GM19463 (cell line): Measurements from ENCODE around the gene SOCS1.
A peak's percentile ranks its signal among the peaks of the same experiment; 100 is the strongest.
"Not testable (repeated sequence)": the region's sequence is repeated elsewhere in the genome, so short reads cannot be mapped to it uniquely, and the experiment has no call there.

Experiments
- ATAC-seq: cut with Tn5 transposase; IDR thresholded peaks from one replicate; pipeline ENCODE4 v1.9.1; 2021; ENCODE audit warnings: mild to moderate bottlenecking, moderate library complexity; ENCODE audit not compliant: unreplicated experiment

SOCS1 gene

DNA sequence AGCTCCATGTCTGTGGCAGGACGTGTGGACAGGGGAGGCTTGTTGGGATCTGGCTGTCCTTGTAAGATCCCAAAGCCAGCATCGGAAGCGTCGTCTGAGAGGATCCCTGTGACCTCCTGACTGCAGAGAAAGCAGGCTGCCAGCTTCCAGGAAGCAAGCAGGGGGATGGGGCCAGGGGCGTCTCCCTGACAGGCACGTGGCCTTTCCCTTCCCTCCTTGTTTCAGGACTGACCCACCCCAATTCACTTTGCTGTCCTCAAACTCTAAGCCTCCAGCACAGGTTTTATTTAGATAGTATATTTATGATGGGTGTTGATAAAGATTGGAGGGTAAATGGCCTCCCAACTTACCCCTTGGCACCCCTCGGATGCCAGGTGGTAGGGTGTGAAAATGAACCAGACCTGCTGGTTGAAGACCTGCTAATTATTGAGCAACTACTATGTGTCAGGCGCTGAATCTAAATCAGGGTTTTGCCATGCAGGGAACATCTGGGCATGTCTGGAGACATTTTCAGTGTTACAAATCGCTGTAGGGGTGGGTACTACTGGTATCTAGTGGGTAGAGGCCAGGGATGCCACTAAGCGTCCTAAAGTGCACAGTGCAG lies 24.5 kb downstream of the SOCS1 start:
- no peak for ATAC-seq

DNA sequence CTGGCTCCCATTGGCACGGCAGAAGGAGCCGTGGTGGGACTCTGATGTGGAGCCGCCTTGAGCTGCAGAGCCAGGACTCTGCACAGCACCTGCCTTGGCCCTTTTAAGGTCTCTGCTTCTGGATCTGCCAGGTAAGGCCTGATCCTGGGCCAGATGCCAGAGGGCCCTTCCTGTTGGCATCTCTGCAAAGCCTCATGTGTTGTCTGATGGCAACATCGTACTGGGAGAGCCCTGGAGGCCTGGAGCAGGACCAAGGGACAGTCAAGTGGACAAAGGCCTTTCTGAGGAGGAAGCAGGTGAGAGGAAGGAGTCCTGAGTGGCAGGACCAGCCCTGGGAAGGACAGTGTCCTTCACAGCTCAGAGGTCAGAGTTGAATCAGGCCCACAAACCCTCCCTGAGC lies 26.1 kb downstream of the SOCS1 start:
- ATAC-seq, result no peak

DNA sequence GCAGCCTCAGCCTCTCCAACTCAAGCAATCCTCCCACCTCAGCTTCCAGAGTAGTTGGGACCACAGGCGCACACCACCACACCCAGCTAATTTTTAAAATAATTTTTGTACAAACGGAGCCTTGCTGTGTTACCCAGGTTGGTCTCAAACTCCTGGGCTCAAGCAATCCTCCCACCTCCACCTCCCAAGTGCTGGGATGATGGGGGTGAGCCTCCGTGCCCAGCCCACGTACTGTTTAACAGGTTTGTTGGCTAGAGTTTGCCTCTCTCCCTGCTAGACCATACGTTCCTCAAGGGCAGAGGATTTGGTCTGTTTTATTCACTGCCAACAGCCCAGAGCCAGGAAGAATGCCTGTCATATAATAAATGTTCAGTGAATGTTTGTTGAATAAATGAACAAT lies 26.6 kb downstream of the SOCS1 start:
- no peak for ATAC-seq

DNA sequence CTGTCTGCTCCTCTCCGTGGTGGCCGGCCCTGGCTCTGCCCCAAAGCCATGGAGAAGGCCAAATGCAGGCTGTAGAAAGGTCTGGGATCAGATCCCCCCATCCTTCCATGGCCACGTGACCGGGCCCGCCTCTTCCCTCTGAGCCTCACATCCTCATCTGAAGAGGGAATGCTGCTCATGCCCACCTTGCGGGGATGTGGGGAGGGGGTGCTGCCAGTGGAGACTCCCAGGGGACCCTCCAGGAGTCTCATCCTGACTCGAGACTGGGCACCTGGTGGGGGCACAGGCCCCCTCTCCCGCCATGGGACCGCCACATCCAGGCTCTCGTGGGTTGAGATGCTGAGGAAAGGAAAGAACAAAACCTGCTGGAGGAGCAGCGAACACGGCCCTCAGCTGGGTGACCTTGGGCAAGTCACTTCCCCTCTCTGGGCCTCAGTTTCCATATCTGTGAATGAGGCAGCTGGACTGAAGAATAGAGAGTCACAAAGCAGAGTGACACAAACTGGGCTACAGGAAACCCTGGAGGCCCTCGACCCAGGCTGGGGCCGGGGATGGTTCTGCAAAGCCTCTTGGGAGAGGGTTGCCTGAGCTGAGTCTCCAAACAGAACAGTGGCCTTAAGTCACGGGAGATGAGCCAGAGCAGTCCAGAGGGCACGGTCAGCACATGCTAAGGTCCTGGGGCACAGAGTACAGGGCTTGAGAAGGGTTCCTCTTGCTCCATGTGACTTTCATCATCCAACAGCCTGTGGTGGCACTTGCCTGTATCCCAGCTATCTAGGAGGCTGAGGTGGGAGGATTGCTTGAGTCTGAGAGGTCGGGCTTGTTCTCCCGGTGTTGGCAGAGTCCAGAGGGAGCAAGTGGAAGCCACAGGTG lies 30.1 kb downstream of the SOCS1 start:
- ATAC-seq, result no peak

DNA sequence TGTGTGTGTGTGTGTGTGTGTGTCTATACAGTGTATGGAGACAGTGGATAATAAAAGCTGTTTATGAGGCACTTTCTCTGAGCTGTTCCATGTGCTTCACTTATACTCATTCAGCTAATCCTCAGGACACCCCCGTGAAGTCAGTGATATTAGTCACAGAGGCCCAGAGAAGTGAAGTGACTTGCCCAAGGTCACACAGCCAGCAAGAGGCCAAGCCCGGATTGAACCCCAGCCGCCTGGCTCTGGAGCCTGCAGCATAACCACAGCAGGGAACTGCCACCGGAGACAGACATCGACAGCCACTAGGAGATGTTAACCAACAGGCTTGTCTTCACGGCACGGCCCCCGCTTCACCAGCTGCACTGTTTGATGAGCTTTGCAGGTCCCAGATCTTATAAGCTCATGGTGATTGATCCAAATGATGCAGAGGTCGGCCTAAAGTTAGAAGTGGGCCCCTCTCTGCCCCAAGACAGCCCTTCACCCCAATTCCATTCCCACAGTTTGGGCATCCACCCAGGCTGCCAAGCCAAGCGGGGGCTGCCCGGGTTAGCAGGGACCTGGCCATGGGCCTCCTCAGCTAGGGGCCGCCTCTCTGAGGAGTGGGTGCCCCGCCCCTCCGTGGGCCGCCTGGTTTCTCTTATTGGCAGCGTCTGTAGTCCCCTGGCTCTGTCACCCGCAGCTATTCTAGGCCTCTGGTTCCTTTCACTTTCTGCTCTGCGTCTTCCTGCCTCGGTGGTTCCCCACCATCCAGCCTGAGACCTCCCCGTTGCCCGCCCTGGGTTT lies 30.9 kb downstream of the SOCS1 start:
- ATAC-seq, result peak; percentile 78

DNA sequence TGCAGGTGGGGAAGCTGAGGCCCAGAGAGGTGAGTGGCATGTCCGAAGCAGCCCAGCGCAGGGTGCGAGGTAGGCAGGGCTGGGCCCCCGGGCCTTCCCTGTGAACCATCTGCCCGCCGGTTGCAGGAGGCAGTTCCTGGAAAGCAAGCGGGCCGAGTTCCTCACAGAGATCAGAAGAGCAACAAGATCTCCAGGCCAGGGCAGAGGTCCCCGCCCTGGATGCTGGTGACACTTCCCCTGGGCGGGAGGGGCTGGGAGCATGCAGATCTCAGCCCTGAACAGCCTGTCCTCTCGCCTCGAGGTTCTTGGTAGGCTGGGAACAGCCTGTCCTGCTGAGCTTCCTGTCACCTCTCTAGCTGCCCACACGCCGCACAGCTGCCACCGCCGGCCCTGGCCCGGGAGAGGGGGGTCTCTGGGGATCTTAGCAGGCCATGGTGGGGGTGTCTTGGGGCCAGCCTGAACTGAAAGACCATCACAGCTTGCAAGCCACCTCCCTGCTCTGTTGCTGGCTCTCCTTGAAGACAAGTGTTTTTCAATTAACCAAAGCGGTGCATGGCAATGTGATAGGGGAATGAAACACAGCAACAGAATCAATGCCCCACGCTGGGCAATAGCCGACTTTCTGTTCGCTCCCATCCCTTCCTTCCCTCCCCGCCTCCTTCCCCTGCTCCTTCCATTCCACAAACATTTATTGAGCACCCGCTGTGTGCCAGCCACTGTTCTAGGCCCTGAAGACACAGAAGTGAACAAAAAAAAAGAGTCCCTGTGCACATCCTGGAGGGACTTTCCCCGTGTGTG lies 31.7 kb downstream of the SOCS1 start:
- ATAC-seq, result peak; percentile 48

DNA sequence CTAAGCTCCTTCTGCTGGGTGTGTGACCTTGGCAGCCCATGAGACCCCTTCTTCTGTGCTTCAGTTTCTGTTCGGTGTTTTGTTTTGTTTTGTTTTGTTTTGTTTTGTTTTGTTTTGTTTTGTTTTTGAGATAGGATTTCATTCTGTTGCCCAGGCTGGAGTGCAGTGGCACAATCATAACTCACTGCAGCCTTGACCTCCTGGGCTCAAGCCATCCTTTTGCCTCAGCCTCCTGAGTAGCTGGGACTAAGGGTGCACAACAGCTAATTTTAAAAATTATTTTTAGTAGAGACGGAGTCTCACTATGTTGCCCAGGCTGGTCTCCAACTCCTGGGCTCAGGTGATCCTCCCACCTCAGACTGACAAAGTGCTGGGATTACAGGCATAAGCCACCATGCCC lies 35.5 kb downstream of the SOCS1 start:
- not testable (repeated sequence) for ATAC-seq

DNA sequence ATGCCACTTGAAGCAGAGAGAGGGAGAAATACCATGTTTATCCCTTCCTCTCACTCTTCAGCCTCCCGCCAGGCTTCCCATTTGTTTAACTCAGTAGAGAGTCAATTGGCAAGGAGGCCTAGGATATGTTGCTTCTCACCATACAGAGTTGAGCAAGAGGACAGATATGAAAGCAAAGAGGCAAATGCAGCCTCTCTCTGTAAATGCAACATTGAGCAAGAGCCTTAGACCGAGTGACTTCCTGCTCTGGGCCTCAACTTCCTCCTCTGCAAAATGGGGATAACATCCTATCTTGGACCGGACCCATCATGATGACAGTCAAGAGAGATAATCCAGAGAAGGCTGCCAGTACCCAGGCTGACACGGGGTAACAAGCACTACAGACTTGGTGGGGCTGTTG lies 36.8 kb downstream of the SOCS1 start:
- no peak for ATAC-seq

DNA sequence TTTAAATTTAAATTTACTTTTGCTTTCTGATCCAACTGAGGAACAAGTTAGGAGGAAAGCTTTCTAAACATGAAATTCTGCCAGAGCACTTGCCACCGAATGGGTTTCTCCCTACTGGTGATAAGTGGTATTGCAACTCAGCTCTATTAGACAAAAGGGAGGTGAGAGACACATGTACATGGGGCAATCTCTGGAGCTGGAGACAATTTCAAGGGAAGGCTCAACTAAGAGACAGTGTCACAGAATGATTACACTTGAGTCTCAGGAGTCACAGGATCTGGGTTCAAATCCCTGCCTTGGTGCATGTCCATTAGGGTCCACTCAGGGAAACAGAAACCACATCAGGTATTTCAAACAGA lies 37.4 kb downstream of the SOCS1 start:
- no peak for ATAC-seq

DNA sequence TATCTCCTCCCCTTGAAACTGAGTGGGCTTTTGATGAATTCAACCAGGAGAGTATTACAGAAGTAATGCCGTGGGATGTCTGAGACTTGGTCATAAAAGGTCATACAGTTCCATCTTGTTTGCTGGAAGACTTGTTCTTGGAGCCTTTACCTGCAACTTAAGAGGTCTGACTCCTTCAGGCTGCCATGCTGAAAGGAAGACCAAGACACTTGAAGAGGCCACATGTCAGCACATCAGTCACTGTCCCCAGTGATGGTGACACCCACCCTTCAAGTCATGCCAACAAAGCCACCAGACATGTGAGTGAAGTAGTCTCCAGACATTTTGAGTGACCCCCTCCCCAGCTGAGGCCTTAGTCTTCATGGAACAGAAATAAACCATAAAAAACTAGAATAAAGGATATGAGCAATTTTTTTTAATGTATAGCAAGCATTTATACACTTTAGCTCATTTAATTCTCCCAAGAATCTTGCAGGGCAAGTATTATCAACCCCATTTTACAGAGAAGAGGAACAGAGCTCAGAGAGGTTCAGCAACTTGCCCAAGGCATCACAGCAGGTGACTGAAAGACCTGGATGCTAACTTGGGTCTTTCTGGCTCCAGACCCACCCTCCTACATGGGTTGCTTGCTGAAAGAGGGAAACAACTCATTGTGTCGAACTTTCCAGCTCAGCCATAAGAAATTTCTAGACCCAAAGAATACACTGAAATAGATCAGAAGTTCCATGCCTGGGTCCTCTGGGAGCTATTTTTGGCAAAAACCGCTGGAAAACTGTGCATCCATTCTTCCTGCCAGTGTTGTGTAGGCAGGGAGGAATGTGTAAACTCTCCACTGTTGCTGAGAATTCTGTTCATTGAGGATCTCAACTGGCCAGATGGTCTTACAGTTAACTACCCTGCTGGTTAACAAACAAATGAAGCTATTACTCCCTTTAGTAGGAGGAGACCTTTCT lies 38.1 kb downstream of the SOCS1 start:
- ATAC-seq, result no peak

DNA sequence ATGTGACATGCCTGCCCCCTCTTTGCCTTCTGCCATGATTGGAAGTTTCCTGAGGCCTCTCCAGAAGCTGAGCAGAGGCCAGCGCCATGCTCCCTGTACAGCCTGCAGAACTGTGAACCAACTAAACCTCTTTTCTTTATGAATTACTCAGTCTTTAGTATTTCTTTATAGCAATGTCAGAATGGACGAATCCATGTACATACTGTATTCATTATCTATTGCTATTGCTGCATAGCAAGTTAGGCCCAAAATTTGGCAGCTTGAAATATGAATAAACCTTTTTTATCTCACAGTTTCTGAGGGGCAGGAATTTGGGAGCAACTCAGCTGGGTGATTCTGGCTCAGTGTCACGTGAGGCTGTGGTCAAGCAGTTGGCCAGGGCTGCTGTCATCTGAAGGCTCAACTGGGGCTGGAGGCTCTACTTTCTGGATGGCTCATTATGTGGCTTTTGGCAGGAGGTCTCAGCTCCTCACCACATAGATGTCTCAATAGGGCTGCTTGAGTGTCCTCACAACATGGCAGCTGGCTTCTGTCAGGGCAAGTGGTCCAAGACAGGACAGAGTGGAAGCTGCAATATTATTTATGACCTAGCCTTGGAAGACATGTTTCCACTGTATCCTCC lies 40.0 kb downstream of the SOCS1 start:
- ATAC-seq, result no peak

DNA sequence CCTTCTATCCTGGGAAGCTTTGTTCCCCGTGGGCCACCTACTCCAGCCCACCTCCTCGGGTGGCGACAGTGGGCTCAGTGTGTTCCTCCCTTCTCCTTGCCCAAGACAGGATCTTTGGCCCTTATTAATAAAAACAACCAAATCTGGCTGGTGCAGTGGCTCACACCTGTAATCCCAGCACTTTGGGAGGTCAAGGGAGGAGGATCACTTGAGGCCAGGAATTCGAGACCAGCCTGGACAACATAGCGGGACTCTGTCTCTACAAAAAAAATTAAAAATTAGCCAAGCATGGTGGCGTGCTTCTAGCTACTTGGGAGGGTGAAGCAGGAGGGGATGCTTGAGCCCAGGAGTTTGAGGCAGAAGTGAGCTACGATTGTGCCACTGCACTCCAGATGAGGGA lies 42.2 kb downstream of the SOCS1 start:
- ATAC-seq, result no peak

DNA sequence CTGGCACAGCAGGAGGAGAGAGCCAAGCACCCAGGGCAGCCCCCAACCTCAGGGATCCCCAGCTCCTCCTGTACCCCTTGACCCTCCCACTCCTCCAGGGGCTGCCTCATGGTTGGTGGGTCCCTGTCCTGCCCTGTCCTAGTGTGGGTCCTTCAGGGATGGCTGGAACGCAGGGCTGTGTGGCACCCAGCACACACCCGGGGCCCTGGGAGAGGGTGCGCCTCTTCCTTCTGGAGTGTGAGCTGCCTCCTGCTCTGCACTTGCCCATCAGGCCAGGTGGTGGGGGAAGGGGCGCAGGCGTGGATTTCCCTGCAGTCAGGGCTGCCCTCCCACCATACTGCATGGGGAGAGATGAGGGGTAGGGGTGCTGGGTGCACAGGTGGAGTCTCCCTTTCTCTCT lies 42.6 kb downstream of the SOCS1 start:
- no peak for ATAC-seq

DNA sequence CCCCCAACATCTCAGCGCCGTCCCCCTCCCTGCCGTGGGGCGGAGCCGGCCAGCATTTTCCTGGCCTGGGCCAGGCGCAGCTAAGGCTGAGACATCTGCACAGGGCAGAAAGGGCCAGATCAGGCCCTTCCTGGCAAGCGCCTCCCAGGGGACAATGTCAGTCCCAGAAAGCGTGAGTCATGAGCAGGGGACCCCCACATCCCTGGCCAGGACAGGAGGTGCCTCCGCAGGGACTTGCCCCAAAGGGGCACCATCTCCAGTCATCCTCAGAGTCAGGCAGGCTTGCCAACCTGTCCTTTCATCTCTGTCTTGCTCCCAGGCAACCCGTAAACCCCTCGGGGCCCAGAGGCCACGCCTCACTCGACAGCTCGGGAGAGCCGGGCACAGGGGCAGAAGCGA lies 43.2 kb downstream of the SOCS1 start:
- ATAC-seq, result peak; percentile 58

DNA sequence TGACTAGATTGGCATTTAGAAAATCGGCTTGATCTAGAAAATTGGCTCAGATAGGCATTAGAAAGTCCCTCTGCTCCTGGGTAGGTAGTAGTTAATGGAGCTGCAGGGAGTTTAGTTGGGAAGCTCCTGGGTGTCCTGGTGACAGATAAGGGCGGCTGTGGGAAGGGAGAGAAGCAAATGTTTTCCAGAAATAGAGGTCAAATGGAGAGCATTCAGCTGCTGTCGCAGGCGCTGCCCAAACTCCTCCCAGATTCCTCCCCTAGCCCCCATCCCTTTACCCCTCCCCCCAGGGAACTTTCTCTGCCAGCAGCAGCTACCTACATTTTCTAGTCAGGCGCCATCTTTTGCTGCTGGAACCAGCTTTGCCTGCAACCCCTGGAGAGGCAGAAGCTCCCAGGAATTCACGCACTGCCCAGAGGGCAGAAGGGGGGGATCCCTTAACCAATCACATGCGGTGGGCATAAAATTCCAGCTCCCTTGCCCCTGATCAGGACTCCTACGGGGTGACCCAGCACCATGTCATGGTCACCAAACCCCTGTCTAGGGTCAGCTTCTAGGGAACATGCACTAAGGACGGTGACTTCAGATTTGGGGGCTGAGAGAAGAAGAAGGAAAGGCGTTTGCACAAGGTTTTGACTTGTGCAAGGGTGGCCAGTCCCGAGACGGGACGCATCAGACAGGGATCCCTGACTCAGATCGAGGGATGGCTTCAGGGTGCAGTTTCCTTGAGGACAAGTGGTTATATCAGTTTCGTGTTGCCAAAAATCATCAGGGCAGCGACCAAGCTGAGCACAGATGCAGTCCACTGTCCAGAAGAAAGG lies 43.8 kb downstream of the SOCS1 start:
- ATAC-seq, result no peak

DNA sequence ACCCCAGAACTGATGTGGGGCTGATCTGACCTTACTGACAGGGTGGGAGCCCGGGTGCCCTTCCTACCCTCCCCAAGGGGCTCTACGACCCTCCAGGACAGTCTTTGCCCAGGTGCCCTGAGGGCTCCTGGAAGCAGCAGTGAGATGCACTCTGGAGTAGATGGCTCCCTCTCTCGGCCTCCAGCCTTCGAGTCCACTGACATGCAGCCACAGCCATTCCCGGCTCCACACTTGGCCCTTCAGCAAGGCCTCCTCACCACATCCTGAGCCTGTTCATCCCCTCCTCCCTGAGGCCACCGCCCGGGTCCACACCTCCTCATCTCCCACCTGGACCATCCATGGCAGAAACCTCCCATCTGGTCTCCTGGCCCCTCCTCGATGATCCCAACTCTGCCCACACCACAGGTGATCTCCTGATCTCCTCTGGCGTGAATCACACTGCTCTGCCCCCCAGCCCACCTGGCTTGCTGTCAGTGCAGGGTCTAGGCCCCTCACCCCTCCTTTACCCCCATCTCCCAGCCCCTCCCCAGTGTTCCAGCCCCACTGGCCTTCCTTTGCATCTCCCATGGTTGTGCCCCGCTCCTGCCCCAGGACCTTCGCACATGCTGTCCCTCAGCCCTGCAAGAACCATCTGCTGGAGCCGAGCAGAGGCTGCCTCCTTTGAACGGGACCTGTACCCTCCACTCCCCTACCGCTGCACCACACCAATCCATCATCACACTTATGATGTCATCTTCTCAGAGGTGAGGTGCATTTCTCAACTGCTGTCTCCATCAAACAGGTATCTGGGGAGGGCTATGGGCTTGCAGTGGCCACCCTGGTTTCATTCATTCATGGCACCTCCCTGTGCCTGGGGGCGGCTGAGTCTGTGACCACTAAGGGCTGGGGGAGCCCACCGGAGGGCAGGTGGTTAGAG lies 44.7 kb downstream of the SOCS1 start:
- no peak for ATAC-seq

DNA sequence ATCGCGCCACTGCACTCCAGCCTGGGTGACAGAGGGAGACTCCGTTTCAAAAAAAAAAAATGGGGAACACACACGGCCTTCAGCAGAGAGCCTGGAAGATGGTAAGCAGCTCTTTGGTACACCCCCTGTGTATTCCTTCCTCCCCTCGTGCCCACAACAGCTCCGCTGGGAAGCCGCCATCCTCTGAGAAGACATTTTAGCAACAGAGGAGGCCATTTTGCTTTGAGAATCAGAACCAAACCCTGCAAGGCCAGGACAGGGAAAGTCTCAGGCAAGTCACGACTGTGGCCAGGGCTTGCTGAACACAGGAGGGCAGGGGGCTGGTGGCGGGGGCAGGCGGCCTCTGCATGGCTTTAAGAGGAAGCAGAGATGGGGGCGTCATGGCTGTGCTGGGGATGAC lies 45.7 kb downstream of the SOCS1 start:
- no peak for ATAC-seq
